Measurements from ENCODE around the gene NDST3. TPM values are rescaled to one million over a fixed set of nuclear protein-coding genes. Genes with fewer than 3 reads are reported as not detected.

The NDST3 gene
- total RNA-seq, 1 experiment from 2014 or later: not detected

DNA sequence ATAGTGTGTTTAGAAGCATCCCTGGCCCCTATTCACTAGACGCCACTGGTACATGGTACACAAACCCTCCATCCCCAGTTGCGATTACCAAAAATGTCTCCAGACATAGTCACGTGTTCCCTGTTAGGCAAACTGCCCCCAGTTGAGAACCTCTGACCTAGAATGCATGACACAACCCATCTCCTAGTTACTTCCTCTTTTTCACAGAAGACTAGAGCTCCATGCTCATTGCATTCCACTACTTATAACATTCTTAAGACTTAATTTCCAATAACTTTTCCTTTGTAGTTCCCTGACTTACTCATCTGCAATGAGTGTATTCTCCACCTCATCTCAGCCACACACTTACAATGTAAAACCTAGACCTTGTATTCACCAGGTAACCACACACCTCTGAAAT, 249.9 kb downstream of the NDST3 start:
- in situ Hi-C loops (cut with HindIII; ENCODE audit: low pct_unique_long_range_greater_than_20kb, low sequenced_read_pairs): no loop called here
- H3K4me3 ChIP-seq (ENCODE audit: low read depth in 2 of 2, low read length in 2 of 2): no peak overlapping the region

GRCh38 chr4:118285931-118286330, 251.6 kb downstream of the NDST3 start:
- Histone ChIP-seq H3K4me1 (ENCODE audit: control insufficient read depth, insufficient read depth, low read length) (peaks cover 3% of the 10 kb centered on the region), H3K36me3 (ENCODE audit: control insufficient read depth, insufficient read depth, low read length) (no peaks in the 10 kb centered on the region; the same call in 1 of the 2 replicates), H3K27me3 (ENCODE audit: control insufficient read depth, insufficient read depth, low read length) (no peaks in the 10 kb centered on the region), H3K27ac (ENCODE audit: low read length) (no peak overlapping the region), H3K4me3 (ENCODE audit: low read depth in 2 of 2, low read length in 2 of 2) (no peak overlapping the region), H3K9me3 (ENCODE audit: control insufficient read depth, insufficient read depth, low read depth, low read length) (no peaks in the 10 kb centered on the region)
- CTCF ChIA-PET: no interaction called here
- POLR2A ChIA-PET: no interaction called here
- BruUV-seq (replicated peaks): no TSS peak
- ATAC-seq (no peak), DNase-seq (ENCODE audit: low read depth, low spot score) (no peak)
- TF ChIP-seq, protein P1, sequence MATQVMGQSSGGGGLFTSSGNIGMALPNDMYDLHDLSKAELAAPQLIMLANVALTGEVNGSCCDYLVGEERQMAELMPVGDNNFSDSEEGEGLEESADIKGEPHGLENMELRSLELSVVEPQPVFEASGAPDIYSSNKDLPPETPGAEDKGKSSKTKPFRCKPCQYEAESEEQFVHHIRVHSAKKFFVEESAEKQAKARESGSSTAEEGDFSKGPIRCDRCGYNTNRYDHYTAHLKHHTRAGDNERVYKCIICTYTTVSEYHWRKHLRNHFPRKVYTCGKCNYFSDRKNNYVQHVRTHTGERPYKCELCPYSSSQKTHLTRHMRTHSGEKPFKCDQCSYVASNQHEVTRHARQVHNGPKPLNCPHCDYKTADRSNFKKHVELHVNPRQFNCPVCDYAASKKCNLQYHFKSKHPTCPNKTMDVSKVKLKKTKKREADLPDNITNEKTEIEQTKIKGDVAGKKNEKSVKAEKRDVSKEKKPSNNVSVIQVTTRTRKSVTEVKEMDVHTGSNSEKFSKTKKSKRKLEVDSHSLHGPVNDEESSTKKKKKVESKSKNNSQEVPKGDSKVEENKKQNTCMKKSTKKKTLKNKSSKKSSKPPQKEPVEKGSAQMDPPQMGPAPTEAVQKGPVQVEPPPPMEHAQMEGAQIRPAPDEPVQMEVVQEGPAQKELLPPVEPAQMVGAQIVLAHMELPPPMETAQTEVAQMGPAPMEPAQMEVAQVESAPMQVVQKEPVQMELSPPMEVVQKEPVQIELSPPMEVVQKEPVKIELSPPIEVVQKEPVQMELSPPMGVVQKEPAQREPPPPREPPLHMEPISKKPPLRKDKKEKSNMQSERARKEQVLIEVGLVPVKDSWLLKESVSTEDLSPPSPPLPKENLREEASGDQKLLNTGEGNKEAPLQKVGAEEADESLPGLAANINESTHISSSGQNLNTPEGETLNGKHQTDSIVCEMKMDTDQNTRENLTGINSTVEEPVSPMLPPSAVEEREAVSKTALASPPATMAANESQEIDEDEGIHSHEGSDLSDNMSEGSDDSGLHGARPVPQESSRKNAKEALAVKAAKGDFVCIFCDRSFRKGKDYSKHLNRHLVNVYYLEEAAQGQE (IDR thresholded peaks at IDR 0.05; ENCODE audit: insufficient read depth in 1 of 2, low read depth in 2 of 2, low read length in 1 of 2): no peak
- TF ChIP-seq SIN3A (IDR thresholded peaks at IDR 0.05; ENCODE audit: borderline replicate concordance, insufficient read depth, low read depth, low read length) (no peak), TCF7L2 (IDR thresholded peaks at IDR 0.05; ENCODE audit: low read depth, low read length) (no peak), POLR2AphosphoS5 (IDR thresholded peaks at IDR 0.05; ENCODE audit: low read depth, low read length) (no peak)
- TF ChIP-seq, protein P2, sequence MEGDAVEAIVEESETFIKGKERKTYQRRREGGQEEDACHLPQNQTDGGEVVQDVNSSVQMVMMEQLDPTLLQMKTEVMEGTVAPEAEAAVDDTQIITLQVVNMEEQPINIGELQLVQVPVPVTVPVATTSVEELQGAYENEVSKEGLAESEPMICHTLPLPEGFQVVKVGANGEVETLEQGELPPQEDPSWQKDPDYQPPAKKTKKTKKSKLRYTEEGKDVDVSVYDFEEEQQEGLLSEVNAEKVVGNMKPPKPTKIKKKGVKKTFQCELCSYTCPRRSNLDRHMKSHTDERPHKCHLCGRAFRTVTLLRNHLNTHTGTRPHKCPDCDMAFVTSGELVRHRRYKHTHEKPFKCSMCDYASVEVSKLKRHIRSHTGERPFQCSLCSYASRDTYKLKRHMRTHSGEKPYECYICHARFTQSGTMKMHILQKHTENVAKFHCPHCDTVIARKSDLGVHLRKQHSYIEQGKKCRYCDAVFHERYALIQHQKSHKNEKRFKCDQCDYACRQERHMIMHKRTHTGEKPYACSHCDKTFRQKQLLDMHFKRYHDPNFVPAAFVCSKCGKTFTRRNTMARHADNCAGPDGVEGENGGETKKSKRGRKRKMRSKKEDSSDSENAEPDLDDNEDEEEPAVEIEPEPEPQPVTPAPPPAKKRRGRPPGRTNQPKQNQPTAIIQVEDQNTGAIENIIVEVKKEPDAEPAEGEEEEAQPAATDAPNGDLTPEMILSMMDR (IDR thresholded peaks at IDR 0.05): no peak
- intact Hi-C loops (cut with micrococcal nuclease; ENCODE audit: unreplicated experiment): no loop called here
- in situ Hi-C loops (cut with HindIII; ENCODE audit: low pct_unique_long_range_greater_than_20kb, low sequenced_read_pairs): no loop called here

More for the DNA sequence above, 249.9 kb downstream of the NDST3 start:
- H3K36me3 ChIP-seq (ENCODE audit: control insufficient read depth, insufficient read depth, low read length): peaks cover 14% of the 10 kb centered on the region
- H3K27me3 ChIP-seq (ENCODE audit: control insufficient read depth, insufficient read depth, low read length): no peaks in the 10 kb centered on the region
- peaks cover 16% of the 10 kb centered on the region for H3K4me1 ChIP-seq (ENCODE audit: control insufficient read depth, insufficient read depth, low read length)
- ChIA-PET CTCF (no interaction called here), POLR2A (interaction anchor here (1.2 kb wide), 1 partner anchor 529 kb away, joined by 3 read pairs; no protein-coding TSS in a partner anchor)
- BruUV-seq (replicated peaks): no TSS peak
- H3K9me3 ChIP-seq (ENCODE audit: control insufficient read depth, insufficient read depth, low read depth, low read length): no peaks in the 10 kb centered on the region
- TF ChIP-seq TCF7L2 (IDR thresholded peaks at IDR 0.05; ENCODE audit: low read depth, low read length) (no peak), SIN3A (IDR thresholded peaks at IDR 0.05; ENCODE audit: borderline replicate concordance, insufficient read depth, low read depth, low read length) (no peak)
- TF ChIP-seq, protein P1 (IDR thresholded peaks at IDR 0.05; ENCODE audit: insufficient read depth in 1 of 2, low read depth in 2 of 2, low read length in 1 of 2): no peak
- TF ChIP-seq, protein P2 (IDR thresholded peaks at IDR 0.05): no peak
- intact Hi-C loops (cut with micrococcal nuclease; ENCODE audit: unreplicated experiment): no loop called here
- ATAC-seq (no peak), DNase-seq (ENCODE audit: low read depth, low spot score) (no peak)
- no peak overlapping the region for H3K27ac ChIP-seq (ENCODE audit: low read length)

All from Panc1 (cell line).